Stimulated activated CD4-positive, alpha-beta T cell treated with anti-CD3 and anti-CD28 coated beads, Interleukin-4, amount 100 ng/mL, for 48 hours (primary cell): Measurements from ENCODE around the gene CTNS.

Experiments used
- DNase-seq, 2 donors: peaks; one replicate each; pipeline ENCODE4 v3.0.0-alpha.2; 2020; ENCODE audit warnings: low read depth in 2 of 2

The CTNS gene

DNA sequence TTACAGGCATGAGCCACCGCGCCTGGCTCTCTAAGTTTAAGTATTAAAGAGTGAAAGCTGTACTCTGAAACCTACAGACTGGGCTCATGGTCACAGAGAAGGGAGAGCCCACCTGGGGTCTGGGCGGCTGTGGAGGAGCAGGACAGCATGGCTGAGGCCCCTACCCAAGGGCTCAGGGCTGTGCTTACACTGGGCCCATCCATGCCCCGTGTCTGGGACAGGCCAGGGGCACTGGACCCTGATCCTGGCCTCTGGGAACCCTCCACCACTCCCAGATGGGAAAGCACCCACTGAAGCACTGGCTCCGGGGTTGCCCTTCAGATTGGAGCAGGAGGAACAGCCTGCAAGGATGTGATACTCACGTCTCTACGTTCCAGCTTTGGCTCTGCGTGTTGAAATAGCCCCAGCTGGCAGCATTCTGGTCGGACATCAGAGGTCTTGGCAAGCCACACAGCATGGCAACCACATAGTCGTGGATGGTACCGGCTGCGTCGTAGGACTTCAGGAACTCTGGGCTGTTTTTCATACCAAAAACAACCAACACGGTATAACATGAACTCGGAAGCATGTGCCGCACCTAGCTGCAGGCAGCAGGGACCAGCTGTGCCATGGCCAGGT, 13.5 kb upstream of the CTNS start:
- DNase-seq = no peak

DNA sequence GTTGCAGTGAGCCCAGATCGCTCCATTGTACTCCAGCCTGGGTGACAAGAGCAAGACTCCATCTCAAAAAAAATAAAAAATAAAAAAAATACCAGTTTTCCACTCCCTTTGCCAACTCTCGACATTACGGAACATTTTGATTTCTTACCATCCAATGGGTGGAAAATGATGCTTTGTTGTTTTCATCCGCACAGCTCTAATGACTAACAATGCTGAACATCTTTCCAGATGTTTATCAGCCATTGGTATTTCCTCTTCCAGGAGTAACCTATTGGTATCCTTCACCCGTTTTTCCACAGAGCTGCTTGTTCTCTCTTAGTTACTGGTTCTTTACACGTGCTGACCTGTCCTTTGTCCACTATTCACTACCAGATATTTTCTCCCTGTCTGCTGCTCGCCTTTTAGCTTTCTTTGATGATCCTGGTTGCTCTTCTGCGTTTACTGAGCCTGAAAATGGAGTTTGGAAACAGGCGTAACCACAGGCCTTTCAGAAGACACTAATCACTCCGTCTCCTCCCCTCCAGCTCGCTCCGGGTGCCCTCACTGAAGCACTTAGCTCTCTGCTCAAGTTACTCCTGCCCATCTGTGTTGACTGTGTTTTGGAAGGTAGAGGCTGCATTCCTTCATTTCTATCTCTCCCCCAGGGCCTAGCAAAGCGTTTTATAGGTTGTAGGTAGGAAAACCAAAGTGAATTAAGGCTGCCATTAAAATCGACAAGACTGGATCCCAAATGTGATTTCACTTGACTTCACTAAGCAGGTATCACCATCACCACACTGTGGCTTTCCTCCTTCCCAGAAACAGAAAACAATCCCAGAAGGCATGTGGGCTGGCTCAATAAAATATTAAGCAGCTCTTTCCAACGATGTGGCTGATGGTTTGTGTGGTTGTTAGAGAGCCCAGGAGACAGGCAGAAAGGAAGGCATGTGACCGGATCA, 9.5 kb upstream of the CTNS start:
- no peak for DNase-seq

DNA sequence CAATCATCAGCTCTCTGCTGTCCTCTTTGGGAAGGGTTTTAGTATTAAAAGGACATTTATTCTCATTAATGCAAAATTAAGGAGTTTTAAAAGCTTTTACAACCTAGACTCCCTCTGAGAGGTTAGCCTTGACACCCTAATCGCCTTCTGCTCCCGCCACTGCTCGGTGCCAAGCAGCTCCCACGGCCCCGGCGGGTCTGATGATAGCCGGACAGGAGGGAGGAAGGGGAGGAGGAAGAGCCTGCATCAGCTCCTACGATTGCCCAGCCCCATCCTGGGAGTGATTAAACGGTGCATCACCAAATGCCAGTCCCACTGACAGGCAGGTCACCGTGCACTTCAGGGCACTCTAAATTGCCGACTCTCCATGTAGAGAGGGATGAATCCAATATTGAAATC, 8.8 kb upstream of the CTNS start:
- DNase-seq = no peak

DNA sequence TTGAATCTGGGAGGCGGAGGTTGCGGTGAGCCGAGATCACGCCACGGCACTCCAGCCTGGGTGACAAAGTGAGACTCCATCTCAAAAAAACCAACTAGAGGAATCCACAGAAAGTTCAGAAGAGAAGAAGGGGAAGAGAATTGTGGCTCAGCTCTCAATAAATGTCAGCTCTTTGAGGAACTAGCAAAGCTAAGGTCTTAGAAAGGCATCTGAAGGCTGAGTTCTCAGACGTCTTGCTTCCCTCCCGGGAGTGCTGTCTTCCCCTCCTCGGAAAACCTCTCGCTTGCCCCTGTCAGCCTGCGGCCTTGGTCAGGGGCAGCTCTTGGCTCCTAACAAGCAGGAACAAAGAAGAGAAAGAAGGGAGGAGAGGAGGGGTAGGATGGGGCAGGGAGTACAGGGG, 5.8 kb upstream of the CTNS start:
- DNase-seq = no peak

DNA sequence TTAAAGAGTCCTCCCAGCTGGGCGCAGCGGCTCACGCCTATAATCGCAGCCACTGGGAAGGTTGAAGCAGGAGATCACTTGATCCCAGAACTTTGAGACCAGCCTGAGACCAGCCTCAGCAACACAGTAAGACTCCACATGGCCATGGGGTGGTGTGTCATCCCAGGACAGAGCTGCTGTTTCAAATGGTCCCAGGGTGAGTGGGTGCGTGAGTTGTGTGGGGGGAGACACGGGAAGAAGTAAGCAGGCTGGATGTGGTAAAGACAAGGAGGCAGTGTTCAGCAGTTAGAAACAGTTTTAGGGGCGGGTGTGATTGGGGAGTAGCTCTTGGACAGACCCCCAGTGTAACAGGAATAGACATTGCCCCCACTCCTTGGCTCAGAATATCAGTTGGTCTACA, 4.3 kb upstream of the CTNS start:
- DNase-seq = no peak

DNA sequence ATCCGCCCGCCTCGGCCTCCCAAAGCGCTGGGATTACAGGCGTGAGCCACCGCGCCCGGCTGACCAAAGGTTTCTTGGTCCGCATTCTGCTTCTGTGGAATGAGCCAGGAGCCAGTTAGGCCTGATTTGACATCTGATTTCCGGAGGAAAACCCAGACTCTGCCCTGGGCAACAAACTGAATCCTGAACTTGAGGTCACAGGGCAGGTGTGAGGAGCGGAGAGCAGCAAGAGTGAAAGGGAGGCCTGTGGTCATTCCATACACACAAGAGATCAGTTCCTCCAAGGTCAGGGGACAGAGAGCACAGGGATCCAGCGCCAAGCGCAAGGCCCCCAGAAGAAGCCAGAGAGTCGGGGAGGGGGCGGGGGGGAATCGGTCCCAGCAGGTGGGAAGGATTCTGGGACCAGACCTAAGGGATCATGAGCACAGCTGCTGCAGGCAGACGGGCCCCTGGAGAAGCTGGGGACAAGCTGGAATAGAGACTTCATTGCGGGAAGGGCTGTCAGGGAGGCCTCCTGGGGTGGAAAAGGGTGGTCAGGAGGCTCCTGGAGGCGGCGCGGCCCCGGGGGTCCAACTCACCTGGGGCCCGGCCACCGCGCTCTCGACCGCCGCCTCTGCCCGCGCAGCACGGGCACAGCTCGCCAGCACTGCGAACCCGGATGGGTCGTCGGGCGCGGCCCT, 946 bp upstream of the CTNS start:
- DNase-seq = no peak

DNA sequence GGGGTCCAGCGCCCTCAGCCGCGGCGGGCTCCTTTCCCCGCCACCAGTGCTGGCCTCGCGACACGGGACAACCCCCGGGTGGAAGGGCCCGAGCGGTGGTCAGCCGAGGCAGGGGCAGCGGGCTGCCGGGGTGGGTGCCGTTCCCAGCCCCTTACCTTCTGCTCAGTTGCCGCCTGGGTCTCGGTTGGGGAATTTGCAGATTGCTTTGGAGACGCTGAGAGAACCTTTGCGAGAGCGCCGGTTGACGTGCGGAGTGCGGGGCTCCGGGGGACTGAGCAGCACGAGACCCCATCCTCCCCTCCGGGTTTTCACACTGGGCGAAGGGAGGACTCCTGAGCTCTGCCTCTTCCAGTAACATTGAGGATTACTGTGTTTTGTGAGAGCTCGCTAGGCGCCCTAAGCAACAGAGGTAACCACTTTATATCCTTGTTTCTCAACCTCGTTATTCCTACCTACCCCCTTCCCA, 381 bp downstream of the CTNS start:
- no peak for DNase-seq

DNA sequence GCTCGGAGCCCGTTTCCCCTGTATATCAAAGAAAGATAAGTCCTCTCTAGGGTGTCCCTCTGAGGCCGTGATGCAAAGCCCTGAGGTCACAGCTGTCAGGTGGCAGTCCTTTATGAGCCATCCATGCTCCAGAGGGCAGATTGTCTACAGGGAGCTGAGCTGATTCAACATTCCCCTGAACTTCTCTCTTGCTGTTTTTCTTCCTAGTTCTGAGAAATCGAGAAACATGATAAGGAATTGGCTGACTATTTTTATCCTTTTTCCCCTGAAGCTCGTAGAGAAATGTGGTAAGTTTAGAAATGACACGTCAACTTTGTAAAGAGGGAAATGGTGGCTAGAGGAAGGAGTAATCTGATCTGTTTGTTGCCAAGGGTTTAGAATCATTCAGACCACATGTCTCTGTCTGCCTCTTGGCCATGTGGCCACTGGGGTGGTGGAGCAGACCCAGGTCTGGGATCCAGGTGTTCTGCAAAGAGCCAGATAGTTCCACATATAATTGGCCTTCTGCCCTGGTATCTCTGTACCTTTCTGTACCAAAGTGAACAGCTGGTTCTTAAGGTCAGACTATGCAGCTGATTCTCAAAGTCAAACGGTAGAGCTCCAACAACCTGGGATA, 3.5 kb downstream of the CTNS start:
- peak; percentile 33 to 39 for DNase-seq

DNA sequence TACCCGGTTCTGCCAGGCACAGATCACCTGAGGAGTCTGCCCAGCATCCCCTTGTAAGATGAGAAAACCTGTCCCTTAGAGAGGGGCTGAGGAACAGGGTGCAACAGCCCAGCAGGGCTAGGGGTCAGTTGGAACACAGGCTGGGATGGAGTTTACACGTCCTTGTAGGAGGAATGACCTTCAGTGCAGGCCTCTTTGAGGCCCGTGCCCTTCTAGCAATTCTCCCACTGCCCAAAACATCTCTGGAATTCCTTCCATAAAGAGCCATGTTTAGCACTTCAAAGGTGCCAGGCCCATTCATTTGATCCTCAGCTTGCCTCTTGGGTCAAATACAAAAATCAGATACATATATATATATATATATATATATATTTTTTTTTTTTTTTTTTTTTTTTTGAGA, 4.5 kb downstream of the CTNS start:
- DNase-seq = no peak

DNA sequence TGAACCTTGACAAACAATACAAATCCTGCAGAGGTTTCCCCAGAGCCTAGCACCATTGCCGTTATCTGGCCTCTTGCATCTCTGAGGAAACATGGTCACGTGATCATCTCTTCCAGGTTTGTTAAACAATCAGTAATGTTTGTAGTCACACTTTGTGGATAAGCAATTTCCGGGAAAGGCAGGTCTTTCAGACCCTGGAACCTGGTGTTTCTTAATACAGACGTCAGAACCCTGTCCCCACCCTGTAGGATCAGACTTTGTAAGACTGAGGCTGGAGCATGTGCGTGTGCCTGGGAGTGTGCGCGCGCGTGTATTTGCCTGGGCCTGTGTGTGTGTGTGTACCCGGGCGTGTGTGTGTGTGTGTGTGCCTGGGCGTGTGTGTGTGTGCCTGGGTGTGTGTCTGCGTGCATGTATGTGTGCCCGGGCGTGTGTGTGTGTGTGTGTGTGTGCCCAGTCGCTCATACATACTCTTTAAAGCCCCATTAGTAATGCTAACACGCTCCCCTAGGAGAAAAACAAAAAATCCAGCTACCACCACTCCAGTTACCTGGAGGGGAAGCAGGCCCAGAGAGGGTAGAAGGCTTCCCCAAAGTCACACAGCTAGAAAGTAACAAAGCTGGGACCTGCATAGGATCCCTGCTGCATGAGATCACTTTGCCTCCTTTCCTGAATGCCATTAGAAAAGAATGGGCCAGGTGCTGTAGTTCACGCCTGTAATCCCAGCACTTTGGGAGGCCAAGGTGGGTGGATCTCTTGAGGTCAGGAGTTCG, 5.3 kb downstream of the CTNS start:
- no peak for DNase-seq

DNA sequence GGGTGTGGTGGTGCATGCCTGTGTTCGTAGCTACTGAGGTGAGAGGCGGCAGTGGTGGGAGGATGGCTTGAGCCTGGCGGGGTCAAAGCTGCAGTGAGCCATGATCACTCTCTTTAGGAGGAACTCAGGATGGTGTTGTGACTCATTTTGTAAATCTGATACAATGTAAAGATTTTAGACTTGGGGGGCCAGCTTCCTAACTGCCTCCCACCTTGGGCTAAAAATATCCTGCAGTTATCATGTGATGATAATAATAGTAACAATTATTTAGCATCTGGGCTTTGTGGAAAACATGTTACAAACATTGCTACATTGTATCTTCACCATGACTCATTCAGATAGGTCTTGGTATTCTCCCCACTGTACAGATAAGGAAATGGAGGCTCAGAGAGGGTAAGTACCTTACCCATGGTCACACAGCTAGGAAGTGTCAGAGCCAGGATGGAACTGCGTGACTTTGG, 7.4 kb downstream of the CTNS start:
- peak in 1 of 2 donors; percentile 25 for DNase-seq

DNA sequence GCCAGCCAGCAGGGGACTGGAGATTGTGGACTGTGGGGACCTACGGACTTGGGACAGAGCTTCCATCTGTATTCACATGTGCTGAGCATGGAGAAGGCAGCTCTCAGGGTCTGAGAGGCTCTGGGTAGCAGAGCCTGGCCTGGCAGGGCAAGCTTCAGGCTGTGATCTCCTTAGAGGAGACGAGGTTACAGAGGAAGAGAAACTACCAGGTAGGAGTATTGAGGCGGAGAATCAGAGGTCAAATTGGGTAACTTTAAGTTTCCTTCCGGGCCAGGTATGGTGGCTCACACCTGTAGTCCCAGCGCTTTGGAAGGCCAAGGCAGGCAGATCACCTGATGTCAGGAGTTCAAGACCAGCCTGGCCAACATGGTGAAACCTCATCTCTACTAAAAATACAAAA, 8.8 kb downstream of the CTNS start:
- DNase-seq = no peak

DNA sequence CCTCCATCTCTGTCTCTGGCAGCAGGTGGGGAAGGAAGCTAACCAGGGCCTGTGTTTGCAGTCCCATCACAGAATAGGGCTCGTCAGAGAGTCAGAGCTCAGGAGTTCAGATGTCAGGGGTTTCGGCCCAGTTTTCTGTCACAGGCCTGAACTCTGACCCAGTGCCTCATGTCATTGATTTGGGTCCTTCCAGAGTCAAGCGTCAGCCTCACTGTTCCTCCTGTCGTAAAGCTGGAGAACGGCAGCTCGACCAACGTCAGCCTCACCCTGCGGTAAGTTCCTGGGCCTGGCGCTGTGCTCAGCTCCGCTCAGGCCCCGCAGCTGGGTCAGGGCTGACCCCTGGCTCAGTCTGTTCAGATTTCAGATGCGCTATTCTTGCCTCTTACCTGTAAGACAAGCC, 10.7 kb downstream of the CTNS start:
- DNase-seq = no peak

DNA sequence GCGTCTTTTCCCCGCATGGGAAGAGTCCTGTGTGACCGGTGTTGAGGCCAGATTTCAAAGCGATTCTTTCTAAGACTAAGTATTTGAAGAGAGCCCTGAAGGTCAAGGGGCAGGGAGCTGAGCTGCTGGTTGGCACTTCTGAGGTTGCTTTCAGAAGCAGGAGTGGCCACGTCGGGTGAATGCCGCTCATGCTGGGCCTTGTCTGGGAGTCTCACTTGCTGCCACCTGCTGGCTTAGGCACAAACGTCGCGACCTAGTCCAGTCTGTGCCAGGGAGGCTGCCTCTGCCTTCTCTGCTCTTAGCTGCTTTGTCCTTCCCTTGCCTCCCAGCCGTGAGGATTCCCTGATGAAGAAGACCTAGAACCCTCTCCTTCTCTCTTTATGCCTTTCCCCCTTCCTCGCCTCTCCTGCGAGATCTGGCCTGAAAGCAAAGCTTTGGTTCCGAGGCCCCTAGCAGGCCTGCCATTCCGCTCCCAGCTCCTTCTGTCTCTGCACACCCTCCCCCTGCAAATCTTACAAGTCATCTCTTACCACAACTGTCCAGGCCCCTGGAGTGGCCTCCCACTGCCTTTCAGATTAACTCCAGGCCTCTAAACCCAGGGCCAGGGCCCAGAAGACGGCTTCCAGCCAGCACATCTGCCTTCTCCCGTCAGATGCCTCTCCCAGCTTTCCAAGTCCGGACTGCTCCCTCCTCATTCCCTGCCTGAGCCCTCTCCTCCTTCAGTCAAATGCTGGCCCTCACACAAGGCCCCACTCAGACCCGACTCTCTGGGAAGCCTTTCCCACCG, 11.4 kb downstream of the CTNS start:
- peak; percentile 42 to 43 for DNase-seq

DNA sequence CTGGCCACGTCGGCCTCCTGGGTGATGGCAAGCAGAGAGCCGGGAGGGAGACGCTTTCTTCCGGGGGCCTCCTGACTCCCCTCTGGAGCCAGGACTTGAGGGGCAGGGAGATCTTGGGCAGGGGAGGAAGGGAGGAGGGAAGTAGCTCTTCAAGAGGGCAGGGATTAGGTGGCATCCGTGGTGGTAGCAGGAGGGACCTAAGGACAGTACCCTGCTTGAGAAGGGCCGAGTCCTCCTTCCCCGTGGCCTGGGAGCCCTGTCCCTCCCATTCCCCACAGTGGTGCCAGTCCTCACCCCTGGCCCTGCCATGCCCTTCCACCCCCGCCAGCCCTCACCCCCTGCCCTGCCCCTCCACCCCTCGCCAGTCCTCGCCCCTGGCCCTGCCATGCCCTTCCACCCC, 19.2 kb downstream of the CTNS start:
- no peak for DNase-seq

DNA sequence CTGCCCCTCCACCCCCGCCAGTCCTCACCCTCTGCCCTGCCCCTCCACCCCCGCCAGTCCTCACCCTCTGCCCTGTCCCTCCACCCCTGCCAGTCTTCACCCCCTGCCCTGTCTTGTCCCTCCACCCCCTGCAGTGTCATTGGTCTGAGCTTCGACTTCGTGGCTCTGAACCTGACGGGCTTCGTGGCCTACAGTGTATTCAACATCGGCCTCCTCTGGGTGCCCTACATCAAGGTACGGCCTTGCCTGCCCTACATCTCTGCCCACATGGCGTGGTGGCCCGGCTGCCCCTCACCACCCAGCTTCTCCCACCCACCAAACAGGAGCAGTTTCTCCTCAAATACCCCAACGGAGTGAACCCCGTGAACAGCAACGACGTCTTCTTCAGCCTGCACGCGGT, 19.8 kb downstream of the CTNS start:
- no peak for DNase-seq

DNA sequence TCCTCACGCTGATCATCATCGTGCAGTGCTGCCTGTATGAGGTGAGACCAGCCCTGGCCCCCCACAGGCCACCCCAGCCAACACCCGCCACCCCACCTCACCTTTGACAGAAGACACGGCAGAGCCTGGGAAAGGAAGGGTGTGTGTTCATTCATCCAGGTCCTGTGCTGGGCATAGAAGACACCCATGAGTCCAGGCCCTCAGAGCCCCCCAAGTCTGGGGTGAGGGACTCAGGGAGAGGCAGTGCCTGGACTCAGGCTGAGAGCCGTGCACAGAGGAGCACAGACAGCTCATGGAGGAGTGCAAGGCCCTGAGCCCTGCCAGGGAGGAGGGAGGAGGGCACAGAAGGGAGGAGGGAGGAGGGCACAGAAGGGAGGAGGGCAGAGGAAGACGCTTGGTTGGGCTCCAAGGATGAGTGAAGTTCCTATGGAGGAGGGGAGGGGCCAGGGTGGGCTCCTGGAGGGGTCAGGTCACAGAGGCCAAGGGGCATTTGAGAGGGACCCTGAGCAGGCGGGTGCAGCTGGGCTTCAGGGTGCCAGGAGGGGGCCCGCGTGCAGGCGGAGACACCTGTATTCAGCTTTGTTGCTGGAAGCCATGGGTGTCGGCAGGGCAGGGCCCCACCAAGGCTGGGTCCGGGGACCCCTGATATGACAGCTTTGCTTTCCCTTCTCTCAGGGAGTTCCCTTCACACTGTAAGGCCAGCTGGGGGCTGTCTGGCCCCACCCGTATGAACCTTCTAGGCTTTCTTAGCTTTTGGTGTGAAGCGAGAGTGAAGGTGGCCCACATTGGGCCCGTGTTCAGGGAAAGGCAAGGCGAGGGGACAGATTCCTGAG, 20.4 kb downstream of the CTNS start:
- no peak for DNase-seq

DNA sequence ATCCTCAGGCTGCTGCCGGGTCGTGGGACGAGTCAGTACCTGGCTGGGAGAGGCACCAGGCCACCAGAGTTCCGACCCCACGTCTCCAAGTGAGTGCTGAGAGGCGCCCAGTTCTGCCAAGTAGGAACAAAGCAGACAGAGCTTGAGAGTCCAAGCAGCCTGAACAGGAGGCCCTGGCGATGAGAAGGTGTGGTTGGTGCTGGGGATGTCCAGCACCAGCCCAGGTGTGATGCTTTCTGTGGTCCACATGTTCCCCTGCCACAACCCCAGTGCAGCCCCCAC, 21.0 kb downstream of the CTNS start:
- DNase-seq = no peak

DNA sequence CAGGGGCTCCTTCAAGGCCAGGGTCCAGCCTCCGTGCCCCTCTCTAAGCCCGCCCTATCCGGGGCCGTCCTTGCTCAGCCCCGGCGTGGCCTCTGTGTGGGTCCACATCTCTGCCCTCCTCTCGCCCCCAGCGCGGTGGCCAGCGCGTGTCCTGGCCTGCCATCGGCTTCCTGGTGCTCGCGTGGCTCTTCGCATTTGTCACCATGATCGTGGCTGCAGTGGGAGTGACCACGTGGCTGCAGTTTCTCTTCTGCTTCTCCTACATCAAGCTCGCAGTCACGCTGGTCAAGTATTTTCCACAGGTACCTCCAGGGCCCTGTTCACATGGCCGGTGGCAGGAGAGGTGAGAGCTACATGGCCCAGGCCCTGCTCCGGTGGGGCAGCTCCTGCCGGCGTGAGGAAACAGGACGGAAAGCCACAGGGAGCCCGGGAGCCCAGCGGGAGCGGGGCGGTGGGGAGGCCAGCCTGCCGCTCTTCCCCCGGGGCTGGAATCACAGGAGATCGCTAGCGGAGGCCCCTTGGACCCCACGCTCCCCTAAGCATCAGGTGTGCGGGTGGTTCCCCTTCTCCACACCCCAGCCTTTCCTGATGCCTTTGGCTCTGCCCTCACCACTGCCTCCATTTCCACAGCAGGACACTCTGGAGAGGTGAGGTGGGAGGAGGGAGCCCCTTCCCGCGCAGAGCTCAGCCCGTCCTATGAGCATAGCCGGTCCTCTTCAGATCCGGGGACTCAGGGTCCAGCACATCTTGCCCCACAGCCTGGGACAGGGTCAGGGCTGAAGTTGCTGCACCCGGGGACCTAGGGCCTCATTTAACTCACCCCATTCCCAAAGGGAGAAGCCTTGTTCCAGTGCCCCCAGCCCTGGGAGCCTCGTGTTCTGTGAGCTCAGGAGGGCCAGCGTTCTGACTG, 21.6 kb downstream of the CTNS start:
- DNase-seq = no peak
